GM19463 (cell line): ENCODE data around the gene PIK3CB.

Experiments
- ATAC-seq: cut with Tn5 transposase; IDR thresholded peaks from one replicate; pipeline ENCODE4 v1.9.1; 2021; ENCODE audit warnings: mild to moderate bottlenecking, moderate library complexity; ENCODE audit not compliant: unreplicated experiment

PIK3CB gene

DNA sequence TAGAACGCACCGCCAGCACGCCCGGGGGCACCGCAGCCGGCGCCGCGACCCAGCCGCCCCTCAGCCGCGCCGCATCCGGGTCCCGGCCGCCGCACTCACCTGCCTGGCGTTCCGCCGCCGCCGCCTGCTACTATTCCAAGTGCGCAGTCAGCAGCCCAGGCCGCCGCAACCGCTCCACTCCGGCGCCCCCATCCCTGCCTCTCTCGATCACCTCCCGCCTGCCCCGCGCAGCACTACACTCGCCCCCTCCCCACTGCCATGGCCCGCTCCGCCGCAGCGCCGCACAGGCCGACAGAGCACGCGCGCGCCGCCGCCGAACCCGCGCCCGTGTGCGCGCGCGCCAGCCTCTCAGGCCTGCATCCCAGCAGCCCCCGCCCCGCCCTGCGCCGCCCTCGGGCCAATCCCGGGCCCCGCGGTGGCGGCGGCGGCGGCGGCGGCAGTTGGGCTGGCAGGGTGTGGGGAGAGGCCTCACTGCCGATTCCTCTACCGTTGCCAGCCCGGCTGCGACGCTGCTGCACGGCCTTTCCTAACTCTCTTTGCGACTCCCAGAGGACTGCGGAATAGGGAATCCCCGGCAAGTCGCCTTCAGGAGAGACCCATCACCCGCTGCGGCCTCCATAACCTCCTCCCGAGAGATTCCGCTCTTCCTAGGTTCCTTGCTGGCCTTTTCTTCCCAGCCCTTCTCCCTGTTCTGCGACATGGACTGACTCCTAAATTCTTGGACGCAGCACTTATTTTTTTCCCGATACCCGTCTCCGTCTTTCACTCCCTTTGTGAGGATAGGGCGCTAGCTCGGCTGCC is at the start of gene PIK3CB:
Gene PIK3CB, minus strand, starts transcription at position 333 of the 801 bp plus-strand sequence. CDS start 75,585 bp downstream, outside the sequence.
- peak; percentile 86 for ATAC-seq

- ATAC-seq: no peak
Observed at GRCh38 chr3:138881233-138881632, 46.5 kb upstream of the PIK3CB start.

GRCh38 chr3:138879541-138880380 is 45.0 kb upstream of the PIK3CB start:
- no peak for ATAC-seq

DNA sequence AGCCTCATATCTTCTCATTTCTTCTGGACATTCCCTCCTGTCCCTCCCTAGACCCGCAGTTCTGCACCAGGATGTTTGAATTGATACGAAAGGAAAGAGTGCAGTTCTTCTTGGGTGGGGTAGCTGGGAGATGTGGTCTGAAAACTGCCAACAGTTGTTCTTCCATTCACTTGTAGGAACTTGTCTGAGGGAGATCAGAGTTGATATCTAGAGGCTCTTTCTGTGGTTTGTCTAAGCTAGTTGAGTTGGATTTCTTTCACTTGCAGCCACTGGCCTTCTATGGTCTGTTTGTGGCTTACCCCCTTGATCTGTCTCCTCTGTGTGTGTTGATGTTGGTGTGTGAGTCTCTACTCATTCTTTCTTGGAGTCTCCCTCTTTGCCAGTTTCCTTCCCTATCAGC is 42.5 kb upstream of the PIK3CB start:
- no peak for ATAC-seq

GRCh38 chr3:138875754-138876664 is 41.3 kb upstream of the PIK3CB start:
- no peak for ATAC-seq

DNA sequence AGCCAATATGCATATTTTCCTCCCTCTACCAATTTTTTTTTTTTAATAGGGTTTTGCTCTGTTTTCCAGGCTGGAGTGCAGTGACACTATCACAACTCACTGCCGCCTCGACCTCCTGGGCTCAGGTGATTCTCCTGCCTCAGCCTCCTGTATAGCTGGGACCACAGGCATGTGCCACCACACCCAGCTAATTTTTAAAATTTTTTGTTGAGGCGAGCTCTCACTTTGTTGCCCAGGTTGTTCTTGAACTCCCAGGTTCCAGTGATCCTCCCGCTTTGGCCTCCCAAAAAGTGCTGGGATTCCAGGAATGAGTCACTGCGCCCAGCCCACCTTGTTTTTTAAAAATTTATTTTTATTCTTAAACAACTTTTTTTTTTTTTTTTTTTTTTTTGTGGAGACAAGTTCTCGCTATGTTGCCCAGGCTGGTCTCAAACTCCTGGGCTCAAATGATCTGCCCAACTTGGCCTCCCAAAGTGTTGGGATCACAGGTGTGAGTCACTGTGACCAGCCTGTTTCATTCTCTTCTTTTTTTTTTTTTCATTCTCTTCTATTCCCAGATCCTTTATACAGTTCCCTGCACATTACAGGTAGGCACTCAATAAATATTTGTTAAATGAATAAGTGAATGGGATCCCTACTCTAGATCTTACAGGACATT is 40.5 kb upstream of the PIK3CB start:
- ATAC-seq: no peak

DNA sequence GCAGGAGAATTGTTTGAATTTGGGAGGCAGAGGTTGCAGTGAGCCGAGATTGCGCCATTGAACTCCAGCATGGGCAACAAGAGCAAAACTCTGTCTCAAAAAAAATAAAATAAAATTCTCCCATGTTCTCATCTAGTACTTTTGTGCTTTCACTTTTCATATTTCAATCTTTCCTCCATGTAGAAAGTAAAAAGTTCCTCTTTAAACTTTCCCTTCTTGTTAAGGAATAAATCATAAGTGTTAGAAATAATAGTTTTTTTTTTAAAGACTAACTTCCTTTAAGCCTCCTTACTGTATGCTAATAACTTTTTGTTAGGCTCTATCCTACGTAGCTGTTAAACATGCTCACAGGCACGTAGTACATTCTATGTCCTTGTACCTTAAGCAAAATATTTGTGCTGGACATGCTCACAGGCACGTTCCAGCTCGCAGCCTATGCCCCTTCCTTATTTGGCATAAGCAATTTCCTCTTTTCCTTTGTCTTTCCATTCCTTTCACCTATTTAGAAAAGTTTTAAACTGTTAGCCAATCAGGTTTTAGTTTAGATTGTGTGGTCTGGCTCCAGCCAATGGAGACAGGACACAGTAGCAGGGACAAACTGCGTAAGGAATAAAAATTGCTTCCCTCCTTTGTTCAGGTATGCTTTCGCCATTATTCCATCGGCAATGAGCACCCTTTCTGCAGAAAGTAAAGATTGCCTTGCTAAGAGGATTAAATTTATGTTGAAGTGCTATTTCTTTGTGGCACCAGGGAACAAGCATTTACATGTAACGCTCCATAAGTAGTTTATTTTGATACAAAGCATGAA is 38.9 kb upstream of the PIK3CB start:
- no peak for ATAC-seq

- ATAC-seq: no peak
Observed at GRCh38 chr3:138872632-138873031, 37.9 kb upstream of the PIK3CB start.

GRCh38 chr3:138867996-138868395 is 33.3 kb upstream of the PIK3CB start:
- no peak for ATAC-seq

DNA sequence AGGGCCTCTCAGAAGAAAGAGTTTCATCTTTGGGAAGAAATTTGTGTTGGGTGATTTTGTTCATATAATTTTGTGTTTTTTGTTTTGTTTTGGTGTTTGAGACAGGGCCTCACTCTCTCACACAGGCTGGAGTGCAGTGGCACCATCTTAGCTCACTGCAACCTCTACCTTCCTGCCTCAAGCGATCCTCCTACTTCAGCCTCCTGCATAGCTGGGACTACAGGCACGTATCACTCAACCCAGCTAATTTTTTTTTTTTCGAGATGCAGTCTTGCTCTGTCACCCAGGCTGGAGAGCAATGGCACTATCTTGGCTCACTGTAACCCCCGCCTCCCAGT is 29.0 kb upstream of the PIK3CB start:
- ATAC-seq: no peak

GRCh38 chr3:138862924-138863775 is 28.4 kb upstream of the PIK3CB start:
- ATAC-seq: peak; percentile 59

DNA sequence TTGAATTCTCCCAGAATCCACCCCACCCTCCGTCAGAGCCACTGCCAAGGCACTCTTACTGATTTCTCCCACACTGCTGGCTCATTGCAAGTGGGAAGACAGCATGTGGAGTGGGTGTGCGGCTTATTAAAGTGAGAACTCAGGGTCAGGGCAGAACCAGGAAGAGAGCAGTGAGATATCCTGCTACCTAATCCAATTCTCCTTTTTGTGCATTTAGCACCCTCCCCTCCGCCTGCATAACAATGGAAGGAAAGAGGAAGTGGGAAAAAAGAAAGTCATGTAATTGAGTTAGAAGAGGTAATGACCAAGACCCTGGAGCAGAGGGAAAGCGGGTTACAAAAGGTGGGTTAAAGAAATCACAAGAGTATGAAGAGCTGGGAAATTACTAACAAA is 27.8 kb upstream of the PIK3CB start:
- no peak for ATAC-seq

- no peak for ATAC-seq
Observed at GRCh38 chr3:138861798-138862197, 27.1 kb upstream of the PIK3CB start.

DNA sequence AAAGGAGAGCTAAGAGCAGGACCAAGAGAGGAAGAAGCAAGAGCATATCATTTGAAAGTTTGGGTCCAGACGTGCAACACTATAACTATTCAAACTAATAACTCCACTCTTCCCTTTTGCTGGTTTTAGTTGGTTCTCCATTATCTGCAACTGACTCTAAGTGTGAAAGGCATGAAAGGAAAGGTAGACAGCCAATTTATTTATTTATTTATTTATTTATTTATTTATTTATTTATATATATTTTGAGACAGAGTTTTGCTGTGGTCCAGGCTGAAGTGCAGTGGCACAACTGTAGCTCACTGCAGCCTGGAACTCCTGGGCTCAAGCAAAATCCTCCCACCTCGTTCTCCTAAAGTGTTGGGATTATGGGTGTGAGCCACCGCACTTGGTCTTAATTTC is 22.1 kb upstream of the PIK3CB start:
- no peak for ATAC-seq

DNA sequence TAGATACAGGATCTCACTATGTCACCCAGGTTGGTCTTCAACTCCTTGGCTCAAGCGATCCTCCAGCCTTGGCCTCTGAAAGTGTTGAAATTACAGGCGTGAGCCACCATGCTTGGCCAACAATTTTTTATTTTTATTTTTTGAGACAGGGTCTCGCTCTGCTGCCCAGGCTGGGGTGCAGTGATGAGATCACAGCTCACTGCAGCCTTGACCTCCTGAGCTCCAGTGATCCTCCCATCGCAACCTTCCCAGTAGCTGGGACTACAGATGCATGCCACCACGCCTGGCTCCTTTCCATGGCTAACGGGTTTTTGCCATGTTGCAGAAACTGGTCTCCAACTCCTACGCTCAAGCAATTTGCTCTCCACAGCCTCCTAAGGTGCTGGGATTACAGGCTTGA is 20.2 kb upstream of the PIK3CB start:
- ATAC-seq: no peak

- ATAC-seq: no peak
Observed at GRCh38 chr3:138854204-138854603, 19.5 kb upstream of the PIK3CB start.

DNA sequence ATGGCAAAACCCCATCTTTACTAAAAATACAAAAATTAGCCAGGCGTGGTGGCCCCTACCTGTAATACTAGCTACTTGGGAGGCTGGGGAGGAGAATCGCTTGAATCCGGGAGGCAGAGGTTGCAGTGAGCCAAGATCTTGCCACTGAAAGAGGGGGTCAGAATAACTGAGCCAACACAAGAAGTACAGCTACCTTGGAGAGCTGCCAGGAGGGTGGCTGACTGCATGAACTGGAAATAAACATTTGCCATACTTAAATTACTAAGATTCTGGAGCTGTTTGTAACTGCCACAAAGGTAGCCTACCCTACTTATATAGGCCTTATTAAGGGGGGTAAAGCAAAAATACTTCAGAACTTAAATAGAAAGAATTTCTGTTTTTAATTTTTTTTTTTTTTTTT is 15.4 kb upstream of the PIK3CB start:
- no peak for ATAC-seq

DNA sequence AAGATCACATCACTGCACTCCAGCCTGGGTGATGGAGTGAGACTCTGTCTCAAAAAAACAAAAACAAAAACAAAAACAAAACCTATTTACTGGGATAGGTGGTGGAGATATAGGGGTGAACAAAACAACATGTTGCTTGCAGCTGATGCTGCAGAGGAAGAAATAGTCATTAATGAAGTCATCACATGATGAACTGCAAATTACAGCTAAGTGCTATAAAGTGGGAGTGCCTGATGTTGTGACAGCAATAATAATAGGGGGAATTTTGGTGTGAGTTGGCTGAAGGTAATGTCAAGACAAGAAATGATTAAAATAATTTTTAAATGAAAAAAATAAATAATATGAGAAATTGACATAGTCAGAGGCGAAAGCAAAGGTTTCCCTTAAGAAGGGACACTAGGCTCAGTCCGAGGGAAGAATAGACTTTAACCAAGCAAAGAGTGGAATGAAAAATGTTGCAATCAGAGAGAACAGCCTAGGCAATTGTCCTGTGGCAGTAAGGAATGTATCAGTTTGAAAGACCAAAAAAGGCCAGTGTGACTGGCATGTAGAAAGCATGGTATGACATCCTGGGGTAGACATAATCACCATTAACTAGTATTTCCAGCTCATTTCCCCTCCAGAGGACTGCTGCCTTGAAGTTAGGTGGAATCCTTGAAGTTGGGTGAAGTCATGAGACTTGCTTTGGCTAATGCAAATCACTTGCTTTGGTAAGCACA is 14.7 kb upstream of the PIK3CB start:
- ATAC-seq: no peak
